Neuronal stem cell (in vitro differentiated cells): ENCODE data around the gene JUN.

Source experiments
- DNase-seq: peaks from one replicate; pipeline ENCODE4 v3.0.0-alpha.2; 2013; ENCODE audit warnings: low spot score
- H2AFZ ChIP-seq: one replicate; pipeline ENCODE4 v1.6.1; 2013; ENCODE audit warnings: mild to moderate bottlenecking, low read length, inconsistent platforms
- H2AK5ac ChIP-seq: 2 replicates; pipeline ENCODE4 v1.6.1; 2013; ENCODE audit warnings: low read depth, mild to moderate bottlenecking, inconsistent platforms, low read length, moderate library complexity, mixed read lengths
- H2BK120ac ChIP-seq: 2 replicates; pipeline ENCODE4 v1.6.1; 2013; ENCODE audit warnings: low read depth, mild to moderate bottlenecking, inconsistent platforms, low read length, moderate library complexity, mixed read lengths
- H2BK12ac ChIP-seq: one replicate; pipeline ENCODE4 v1.6.1; 2013; ENCODE audit warnings: low read length, inconsistent platforms
- H2BK15ac ChIP-seq: 2 replicates; pipeline ENCODE4 v1.6.1; 2013; ENCODE audit warnings: mild to moderate bottlenecking, low read length, inconsistent platforms, mixed read lengths
- H2BK5ac ChIP-seq: one replicate; pipeline ENCODE4 v1.6.1; 2013; ENCODE audit warnings: inconsistent platforms, mild to moderate bottlenecking, low read length, moderate library complexity
- H3K14ac ChIP-seq: one replicate; pipeline ENCODE4 v1.6.1; 2013; ENCODE audit warnings: low read length, inconsistent platforms
- H3K18ac ChIP-seq: 2 replicates; pipeline ENCODE4 v1.6.1; 2013; ENCODE audit warnings: low read length, inconsistent platforms
- H3K23ac ChIP-seq: 2 replicates; pipeline ENCODE4 v1.6.1; 2013; ENCODE audit warnings: low read depth, mild to moderate bottlenecking, mixed read lengths, low read length, inconsistent platforms; ENCODE audit not compliant: poor library complexity
- H3K27ac ChIP-seq: replicated peaks from 3 replicates; pipeline ENCODE4 v1.5.1; 2013; ENCODE audit warnings: low read length, inconsistent platforms
- H3K27me3 ChIP-seq, 3 experiments: 2 replicates each; pipeline ENCODE4 v1.6.1; 2013; ENCODE audit warnings: low read length in 3 of 3, mild to moderate bottlenecking in 2 of 3, inconsistent platforms in 1 of 3, low read depth in 1 of 3, mixed read lengths in 1 of 3, moderate library complexity in 1 of 3; ENCODE audit not compliant: control insufficient read depth in 3 of 3, insufficient read depth in 3 of 3
- H3K36me3 ChIP-seq, 2 donors: replicated peaks in 1 of 2; 2 replicates each; pipeline ENCODE4 v1.6.1; 2013; ENCODE audit warnings: low read length in 2 of 2; ENCODE audit not compliant: control insufficient read depth in 2 of 2, insufficient read depth in 2 of 2
- H3K4ac ChIP-seq: 2 replicates; pipeline ENCODE4 v1.6.1; 2013; ENCODE audit warnings: inconsistent platforms, mild to moderate bottlenecking, low read length, moderate library complexity
- H3K4me1 ChIP-seq, 2 donors: 1 replicate in 1 of 2; 2 replicates in 1 of 2; pipeline ENCODE4 v1.6.1; 2013; ENCODE audit warnings: low read length in 2 of 2, low read depth in 1 of 2; ENCODE audit not compliant: control insufficient read depth in 2 of 2, insufficient read depth in 1 of 2
- H3K4me2 ChIP-seq: one replicate; pipeline ENCODE4 v1.6.1; 2013; ENCODE audit warnings: mild to moderate bottlenecking, low read length, inconsistent platforms; ENCODE audit not compliant: insufficient read depth, poor library complexity, severe bottlenecking
- H3K4me3 ChIP-seq, 2 donors: 2 replicates each; pipeline ENCODE4 v1.5.1; 2013; ENCODE audit warnings: low read length in 2 of 2, mild to moderate bottlenecking in 2 of 2, inconsistent platforms in 1 of 2, moderate library complexity in 1 of 2
- H3K79me1 ChIP-seq: one replicate; pipeline ENCODE4 v1.6.1; 2013; ENCODE audit warnings: low read depth, mild to moderate bottlenecking, inconsistent platforms, low read length, moderate library complexity
- H3K9ac ChIP-seq: one replicate; pipeline ENCODE4 v1.6.1; 2013; ENCODE audit warnings: mild to moderate bottlenecking, low read depth, low read length, inconsistent platforms; ENCODE audit not compliant: poor library complexity
- H3K9me3 ChIP-seq, 2 donors: replicated peaks in 1 of 2; 2 replicates each; pipeline versions ENCODE3 to v1.6.1; 2013; ENCODE audit warnings: low read length in 2 of 2, mild to moderate bottlenecking in 2 of 2, inconsistent platforms in 1 of 2, low read depth in 1 of 2, mixed read lengths in 1 of 2, moderate library complexity in 1 of 2; ENCODE audit not compliant: control insufficient read depth in 2 of 2, insufficient read depth in 1 of 2
- H4K8ac ChIP-seq: one replicate; pipeline ENCODE4 v1.6.1; 2013; ENCODE audit warnings: low read depth, mild to moderate bottlenecking, inconsistent platforms, low read length, moderate library complexity
- H4K91ac ChIP-seq: one replicate; pipeline ENCODE4 v1.6.1; 2013; ENCODE audit warnings: low read length, low read depth, mild to moderate bottlenecking, inconsistent platforms; ENCODE audit not compliant: poor library complexity
- WGBS, 2 donors: extraction: QIAGEN DNeasy Blood & Tissue Kit; methylation state at CpG; one replicate each; pipeline ENCODE4 v1.1.7; 2013; ENCODE audit warnings: missing lambda C conversion rate in 2 of 2, mixed read lengths in 1 of 2; ENCODE audit not compliant: insufficient read length in 2 of 2, insufficient replicate concordance in 1 of 2; ENCODE audit errors: extremely low coverage in 2 of 2; 5-methylcytosine and 5-hydroxymethylcytosine counted together

JUN gene

GRCh38 chr1:58738876-58739275 lies 45.0 kb downstream of the JUN start:
- Histone ChIP-seq H4K91ac (no peak overlapping the region), H2BK15ac (no peak overlapping the region)

GRCh38 chr1:58735586-58735985 lies 48.3 kb downstream of the JUN start:
- no peak overlapping the region for H3K14ac ChIP-seq
- no peak overlapping the region for H2AFZ ChIP-seq
- no peak overlapping the region for H2BK120ac ChIP-seq
- no peaks in the 10 kb centered on the region for H3K36me3 ChIP-seq
- no peak overlapping the region for H2BK15ac ChIP-seq
- no peak overlapping the region for H2AK5ac ChIP-seq
- H3K9ac ChIP-seq: no peak overlapping the region
- H3K23ac ChIP-seq: no peak overlapping the region
- no peak overlapping the region for H4K8ac ChIP-seq
- H4K91ac ChIP-seq: no peak overlapping the region
- H3K79me1 ChIP-seq: no peaks in the 10 kb centered on the region
- H2BK5ac ChIP-seq: no peak overlapping the region
- no peaks in the 10 kb centered on the region for H3K27me3 ChIP-seq
- H3K27ac ChIP-seq: no peak overlapping the region
- no CpG with 5 or more reads among the region's 5 CpGs for WGBS, 2 donors
- no peak overlapping the region for H3K4me3 ChIP-seq
- no peak overlapping the region for H3K4me2 ChIP-seq
- no peak overlapping the region for H3K18ac ChIP-seq
- no peak overlapping the region for H3K4ac ChIP-seq
- no peak overlapping the region for H2BK12ac ChIP-seq
- no peaks in the 10 kb centered on the region for H3K4me1 ChIP-seq
- no peaks in the 10 kb centered on the region for H3K9me3 ChIP-seq
- DNase-seq: no peak

More at GRCh38 chr1:58738876-58739275, 45.0 kb downstream of the JUN start:
- Histone ChIP-seq H3K4me3 (no peak overlapping the region), H3K4me1 (no peaks in the 10 kb centered on the region), H3K18ac (no peak overlapping the region), H3K23ac (no peak overlapping the region), H3K4ac (no peak overlapping the region), H2BK5ac (no peak overlapping the region), H3K27ac (no peak overlapping the region), H2BK12ac (no peak overlapping the region), H3K79me1 (no peaks in the 10 kb centered on the region), H2AFZ (no peak overlapping the region), H2AK5ac (no peak overlapping the region), H2BK120ac (no peak overlapping the region), H4K8ac (no peak overlapping the region), H3K4me2 (no peak overlapping the region), H3K9me3 (no peaks in the 10 kb centered on the region), H3K36me3 (no peaks in the 10 kb centered on the region), H3K9ac (no peak overlapping the region), H3K14ac (no peak overlapping the region), H3K27me3 (no peaks in the 10 kb centered on the region)
- no peak for DNase-seq
- no CpG with 5 or more reads among the region's 3 CpGs for WGBS, 2 donors

GRCh38 chr1:58734630-58735029 lies 49.2 kb downstream of the JUN start:
- Histone ChIP-seq H2BK5ac (no peak overlapping the region), H3K36me3 (no peaks in the 10 kb centered on the region), H3K9me3 (no peaks in the 10 kb centered on the region), H3K27me3 (no peaks in the 10 kb centered on the region), H3K27ac (no peak overlapping the region), H3K23ac (no peak overlapping the region), H3K4me3 (no peak overlapping the region), H3K14ac (no peak overlapping the region), H3K79me1 (no peaks in the 10 kb centered on the region), H3K18ac (no peak overlapping the region), H4K91ac (no peak overlapping the region), H3K4me1 (no peaks in the 10 kb centered on the region), H4K8ac (no peak overlapping the region), H3K4me2 (no peak overlapping the region), H2BK12ac (no peak overlapping the region), H2AK5ac (no peak overlapping the region), H2BK15ac (no peak overlapping the region), H3K4ac (no peak overlapping the region), H2BK120ac (no peak overlapping the region), H2AFZ (no peak overlapping the region), H3K9ac (no peak overlapping the region)
- DNase-seq: no peak
- WGBS, 2 donors: no CpG with 5 or more reads among the region's 2 CpGs

GRCh38 chr1:58732087-58732775 lies 51.6 kb downstream of the JUN start:
- Histone ChIP-seq H2AFZ (no peak overlapping the region), H3K4ac (no peak overlapping the region), H3K4me3 (no peak overlapping the region), H2AK5ac (no peak overlapping the region), H3K9ac (no peak overlapping the region), H2BK5ac (no peak overlapping the region), H3K27ac (no peak overlapping the region), H2BK12ac (no peak overlapping the region), H4K91ac (no peak overlapping the region), H3K79me1 (no peaks in the 10 kb centered on the region), H3K4me2 (no peak overlapping the region), H2BK15ac (no peak overlapping the region), H3K18ac (no peak overlapping the region), H3K23ac (no peak overlapping the region), H3K36me3 (no peaks in the 10 kb centered on the region), H3K14ac (no peak overlapping the region), H3K4me1 (peaks cover 2 to 3% of the 10 kb centered on the region in 2 donors), H3K9me3 (no peaks in the 10 kb centered on the region), H3K27me3 (no peaks in the 10 kb centered on the region), H2BK120ac (no peak overlapping the region), H4K8ac (no peak overlapping the region)
- WGBS, 2 donors: no CpG with 5 or more reads among the region's 6 CpGs
- no peak for DNase-seq
